B cell (primary cell): ENCODE data around the gene RANBP9. TPM values are rescaled to one million over a fixed set of nuclear protein-coding genes. Genes with fewer than 3 reads are reported as not detected.

Experiments
- ATAC-seq: fragments of 200-7000 bp; cut with Tn5 transposase; one replicate; pipeline ENCODE4 v1.10.0; 2021; ENCODE audit warnings: low read depth, mild to moderate bottlenecking, moderate number of reproducible peaks, moderate library complexity
- CTCF ChIA-PET: fragments of 350-600 bp; sonication (Branson Sonifier 250); formaldehyde crosslinking; loops from one replicate; lab custom pipeline; 2021; ENCODE audit warnings: antibody characterized with exemption, inconsistent platforms; lab: Charles Lee
- POLR2A ChIA-PET: fragments of 350-600 bp; sonication (Branson Sonifier 250); formaldehyde crosslinking; loops from one replicate; lab custom pipeline; 2021; ENCODE audit warnings: antibody characterized with exemption; lab: Charles Lee
- DNase-seq: peaks from one replicate; pipeline ENCODE4 v3.0.0; 2013
- H2AFZ ChIP-seq: 2 replicates; pipeline ENCODE4 v1.6.1; 2012; ENCODE audit warnings: mild to moderate bottlenecking, low read depth, low read length; ENCODE audit not compliant: insufficient read depth, poor library complexity, severe bottlenecking
- H3K27ac ChIP-seq, 2 donors: 1 replicate in 1 of 2; 2 replicates in 1 of 2; pipeline ENCODE4 v1.5.1; 2012 to 2013; ENCODE audit warnings: low read length in 2 of 2, mild to moderate bottlenecking in 2 of 2, moderate library complexity in 1 of 2
- H3K27me3 ChIP-seq, 4 experiments: fragments of 200-600 bp in 1 of 4; sonication (generic) in 1 of 4; replicated peaks in 1 of 4; 1 replicate in 2 of 4; 2 replicates in 2 of 4; pipeline versions ENCODE4 v1.6.1 to v1.7.0; 2013 to 2016; ENCODE audit warnings: low read length in 3 of 4, mild to moderate bottlenecking in 2 of 4, mixed read lengths in 1 of 4, moderate library complexity in 1 of 4; ENCODE audit not compliant: insufficient read depth in 4 of 4, control insufficient read depth in 3 of 4; ENCODE audit errors: control extremely low read depth in 1 of 4
- H3K36me3 ChIP-seq, 2 experiments: replicated peaks in 1 of 2; 1 replicate in 1 of 2; 2 replicates in 1 of 2; pipeline versions ENCODE4 v1.6.1 to v1.7.1; 2013; ENCODE audit warnings: low read length in 1 of 2; ENCODE audit not compliant: insufficient read depth in 2 of 2, control insufficient read depth in 1 of 2; ENCODE audit errors: control extremely low read depth in 1 of 2, extremely low read depth in 1 of 2
- H3K4me1 ChIP-seq, 2 donors: fragments of 200-600 bp in 1 of 2; sonication (generic) in 1 of 2; 1 replicate in 1 of 2; 2 replicates in 1 of 2; pipeline versions ENCODE4 v1.5.1 to v1.6.1; 2013 to 2017; ENCODE audit warnings: low read length in 2 of 2; ENCODE audit not compliant: control insufficient read depth in 2 of 2, insufficient read depth in 2 of 2
- H3K4me2 ChIP-seq: replicated peaks from 2 replicates; pipeline ENCODE3; 2012; ENCODE audit warnings: mild to moderate bottlenecking, low read depth, low read length; ENCODE audit not compliant: poor library complexity, severe bottlenecking
- H3K4me3 ChIP-seq, 5 experiments: fragments of 200-600 bp in 1 of 5; sonication (generic) in 1 of 5; 1 replicate in 3 of 5; 2 replicates in 2 of 5; pipeline versions ENCODE4 v1.5.1 to v1.7.0; 2011 to 2016; ENCODE audit warnings: low read length in 4 of 5, mild to moderate bottlenecking in 4 of 5, low read depth in 2 of 5, control low read depth in 1 of 5, moderate library complexity in 1 of 5; ENCODE audit not compliant: insufficient read depth in 1 of 5; ENCODE audit errors: control extremely low read depth in 1 of 5, extremely low read depth in 1 of 5
- H3K79me2 ChIP-seq: fragments of 200-600 bp; sonication (generic); one replicate; pipeline ENCODE4 v1.6.0; 2016; ENCODE audit warnings: low read length; ENCODE audit not compliant: control insufficient read depth, insufficient read depth
- H3K9ac ChIP-seq: fragments of 200-600 bp; sonication (generic); 2 replicates; pipeline ENCODE4 v1.6.1; 2017; ENCODE audit warnings: mild to moderate bottlenecking, low read length, moderate library complexity
- H3K9me3 ChIP-seq, 3 donors: one replicate each; pipeline versions ENCODE4 v1.6.1 to v1.7.1; 2013; ENCODE audit warnings: low read length in 2 of 3; ENCODE audit not compliant: control insufficient read depth in 2 of 3, insufficient read depth in 1 of 3; ENCODE audit errors: control extremely low read depth in 1 of 3
- H4K20me1 ChIP-seq: 2 replicates; pipeline ENCODE4 v1.6.0; 2012; ENCODE audit warnings: mild to moderate bottlenecking, low read length; ENCODE audit not compliant: insufficient read depth, control insufficient read depth, poor library complexity, severe bottlenecking
- H3K27ac Mint-ChIP-seq: one replicate; pipeline ENCODE4 v1.8.0; 2021; ENCODE audit warnings: mixed read lengths
- H3K27me3 Mint-ChIP-seq: one replicate; pipeline ENCODE4 v1.8.0; 2021; ENCODE audit warnings: mixed read lengths
- H3K4me1 Mint-ChIP-seq: one replicate; pipeline ENCODE4 v1.8.0; 2021; ENCODE audit warnings: mixed read lengths
- H3K4me3 Mint-ChIP-seq: one replicate; pipeline ENCODE4 v1.8.0; 2021; ENCODE audit warnings: mixed read lengths
- H3K9me3 Mint-ChIP-seq: one replicate; pipeline ENCODE4 v1.8.0; 2022; ENCODE audit warnings: mixed read lengths; ENCODE audit not compliant: insufficient read depth
- CTCF ChIP-seq: fragments of 200-600 bp; IDR thresholded peaks from one replicate; pipeline ENCODE4 v1.8.0; 2022; ENCODE audit warnings: antibody characterized with exemption, mild to moderate bottlenecking
- EZH2 ChIP-seq: IDR thresholded peaks from 2 replicates; pipeline ENCODE4 v1.6.1; 2012; ENCODE audit warnings: borderline replicate concordance, low read depth, mild to moderate bottlenecking, moderate library complexity, low read length; ENCODE audit not compliant: insufficient read depth, poor library complexity, severe bottlenecking
- WGBS: methylation state at CpG from one replicate; pipeline ENCODE4 v1.1.5; 2013; ENCODE audit warnings: missing lambda C conversion rate; ENCODE audit not compliant: insufficient coverage; 5-methylcytosine and 5-hydroxymethylcytosine counted together
- intact Hi-C: fragments of 100-400 bp; cut with micrococcal nuclease; formaldehyde crosslinking; loops from one replicate; pipeline ENCODE4 v1.10.0; 2022
- polyA plus RNA-seq: library from polyadenylated mRNA; depleted of rRNA; stranded (reverse); fragments of >200 nt; gene quantifications from 2 replicates; pipeline ENCODE4 v1.2.3, GENCODE V29; 2012
- total RNA-seq, 2 donors: library from RNA; stranded (reverse); fragments of 120-200 nt in 1 of 2; gene quantifications; 1 replicate in 1 of 2; 2 replicates in 1 of 2; pipeline versions ENCODE4 v1.2.3 to v1.2.4, GENCODE V29; 2013 to 2022

RANBP9 gene
- total and polyA plus RNA-seq, 2 donors (not counting 1 experiment from before 2014, with no cell fraction given) = 20.0 to 34.1 TPM

- H3K36me3 ChIP-seq = peaks cover 3 to 4% of the 10 kb centered on the region in 2 experiments
- H3K4me1 Mint-ChIP-seq = peaks cover 45% of the 10 kb centered on the region
- no peak for TF ChIP-seq CTCF
- TF ChIP-seq EZH2 = no peak
- no peak overlapping the region for H3K4me2 ChIP-seq
- DNase-seq (no peak), ATAC-seq (no peak)
- H3K27ac ChIP-seq = no peak overlapping the region
- CTCF ChIA-PET = no interaction called here
- H2AFZ ChIP-seq = no peak overlapping the region
- H3K79me2 ChIP-seq = peaks cover 97% of the 10 kb centered on the region
- H3K27ac Mint-ChIP-seq = no peak overlapping the region
- no peaks in the 10 kb centered on the region for H3K9me3 Mint-ChIP-seq
- no peaks in the 10 kb centered on the region for H3K27me3 ChIP-seq
- no peaks in the 10 kb centered on the region for H3K27me3 Mint-ChIP-seq
- peaks cover 37% of the 10 kb centered on the region for H4K20me1 ChIP-seq
- H3K9ac ChIP-seq = no peak overlapping the region
- POLR2A ChIA-PET = no interaction called here
- 94% methylated on average over 3 of the region's 5 CpGs for WGBS
- no peak overlapping the region for H3K4me3 Mint-ChIP-seq
- intact Hi-C loops = no loop called here
- H3K9me3 ChIP-seq = no peaks in the 10 kb centered on the region
- H3K4me3 ChIP-seq = no peak overlapping the region
- H3K4me1 ChIP-seq = peaks cover 0 to 4% of the 10 kb centered on the region in 2 donors
Observed at GRCh38 chr6:13688692-13689196, 22.9 kb downstream of the RANBP9 start.

- Histone ChIP-seq H3K9ac (no peak overlapping the region), H3K36me3 (peaks cover 3 to 4% of the 10 kb centered on the region in 2 experiments), H3K4me1 (peaks cover 0 to 4% of the 10 kb centered on the region in 2 donors), H3K9me3 (no peaks in the 10 kb centered on the region), H2AFZ (no peak overlapping the region), H3K4me3 (no peak overlapping the region), H3K4me2 (no peak overlapping the region), H3K27me3 (no peaks in the 10 kb centered on the region), H4K20me1 (peaks cover 32% of the 10 kb centered on the region), H3K79me2 (peaks cover 95% of the 10 kb centered on the region), H3K27ac (no peak overlapping the region)
- TF ChIP-seq CTCF (no peak), EZH2 (no peak)
- intact Hi-C loops = no loop called here
- Mint-ChIP-seq H3K4me3 (no peak overlapping the region), H3K9me3 (no peaks in the 10 kb centered on the region), H3K27me3 (no peaks in the 10 kb centered on the region), H3K4me1 (peaks cover 44% of the 10 kb centered on the region), H3K27ac (peak overlapping the region; percentile 23)
- no CpG with 5 or more reads among the region's 1 CpG for WGBS
- ChIA-PET CTCF (no interaction called here), POLR2A (no interaction called here)
- DNase-seq (no peak), ATAC-seq (no peak)
Observed at GRCh38 chr6:13687917-13688351, 23.7 kb downstream of the RANBP9 start.
